Ishikawa (cell line): ENCODE data around the gene OR2L2.

Experiments used
- CEBPB ChIP-seq: IDR thresholded peaks from 2 replicates; pipeline ENCODE4 v1.6.1; 2012
- CREB1 ChIP-seq: IDR thresholded peaks from 2 replicates; pipeline ENCODE4 v1.6.1; 2012; ENCODE audit warnings: low read depth
- EGR1 ChIP-seq: IDR thresholded peaks from 2 replicates; pipeline ENCODE4 v1.6.1; 2012
- EP300 ChIP-seq: IDR thresholded peaks from 2 replicates; pipeline ENCODE4 v1.6.1; 2012; ENCODE audit warnings: borderline replicate concordance
- FOXM1 ChIP-seq: IDR thresholded peaks from 2 replicates; pipeline ENCODE4 v1.6.1; 2012; ENCODE audit warnings: low read depth, borderline replicate concordance
- MAX ChIP-seq: IDR thresholded peaks from 2 replicates; pipeline ENCODE4 v1.6.1; 2012
- NFIC ChIP-seq: IDR thresholded peaks from 2 replicates; pipeline ENCODE4 v1.6.1; 2012
- RAD21 ChIP-seq: IDR thresholded peaks from 2 replicates; pipeline ENCODE4 v1.6.1; 2012; ENCODE audit warnings: low read depth
- REST ChIP-seq: IDR thresholded peaks from 2 replicates; pipeline ENCODE4 v1.6.1; 2012; ENCODE audit warnings: low read depth, mild to moderate bottlenecking
- TAF1 ChIP-seq: IDR thresholded peaks from 2 replicates; pipeline ENCODE4 v1.6.1; 2012; ENCODE audit warnings: low read depth, mild to moderate bottlenecking
- TCF12 ChIP-seq: IDR thresholded peaks from 2 replicates; pipeline ENCODE4 v1.6.1; 2012; ENCODE audit warnings: low read depth
- TEAD4 ChIP-seq: IDR thresholded peaks from 2 replicates; pipeline ENCODE4 v1.6.1; 2012
- USF1 ChIP-seq: IDR thresholded peaks from 2 replicates; pipeline ENCODE4 v1.6.1; 2012
- YY1 ChIP-seq: IDR thresholded peaks from 2 replicates; pipeline ENCODE4 v1.6.1; 2012; ENCODE audit warnings: low read depth
- ZBTB7A ChIP-seq: IDR thresholded peaks from 2 replicates; pipeline ENCODE4 v1.6.1; 2012; ENCODE audit warnings: low read depth

OR2L2 gene

GRCh38 chr1:248029770-248030169, at the start of gene OR2L2:
Gene OR2L2, plus strand, starts transcription at chr1:248030070. Its CDS starts 8,198 bp downstream, at chr1:248038268.
- TF ChIP-seq ZBTB7A (no peak), FOXM1 (no peak), MAX (no peak), REST (no peak), CEBPB (no peak), TCF12 (no peak), TAF1 (no peak), EP300 (no peak), RAD21 (no peak), EGR1 (no peak)

- TF ChIP-seq TEAD4 (no peak), NFIC (no peak), TAF1 (no peak), TCF12 (no peak), CREB1 (no peak), USF1 (no peak), CEBPB (no peak), ZBTB7A (no peak), REST (no peak), RAD21 (no peak), EGR1 (no peak), FOXM1 (no peak), YY1 (no peak), MAX (no peak), EP300 (no peak)
These were observed 36.9 kb upstream of the OR2L2 start for GRCh38 chr1:247992986-247993385.

GRCh38 chr1:247998811-247999210, 31.1 kb upstream of the OR2L2 start:
- TF ChIP-seq USF1 (no peak), MAX (no peak), TCF12 (no peak)

GRCh38 chr1:248000169-248000568, 29.7 kb upstream of the OR2L2 start:
- TF ChIP-seq ZBTB7A (no peak), CREB1 (no peak), TEAD4 (no peak), TCF12 (no peak), EP300 (no peak), MAX (no peak)

- TF ChIP-seq TEAD4, result no peak
- TF ChIP-seq TCF12, result no peak
- no peak for TF ChIP-seq FOXM1
- no peak for TF ChIP-seq YY1
- no peak for TF ChIP-seq RAD21
- no peak for TF ChIP-seq USF1
- TF ChIP-seq EGR1, result no peak
- TF ChIP-seq MAX, result no peak
- no peak for TF ChIP-seq REST
- no peak for TF ChIP-seq CEBPB
- no peak for TF ChIP-seq ZBTB7A
- TF ChIP-seq NFIC, result no peak
- TF ChIP-seq EP300, result no peak
- no peak for TF ChIP-seq TAF1
- TF ChIP-seq CREB1, result no peak
These were observed 22.1 kb upstream of the OR2L2 start for GRCh38 chr1:248007778-248008177.
